ENCODE results near the gene GSG1L2.
A peak's percentile ranks its signal among the peaks of the same experiment; 100 is the strongest.

Gene GSG1L2

DNA sequence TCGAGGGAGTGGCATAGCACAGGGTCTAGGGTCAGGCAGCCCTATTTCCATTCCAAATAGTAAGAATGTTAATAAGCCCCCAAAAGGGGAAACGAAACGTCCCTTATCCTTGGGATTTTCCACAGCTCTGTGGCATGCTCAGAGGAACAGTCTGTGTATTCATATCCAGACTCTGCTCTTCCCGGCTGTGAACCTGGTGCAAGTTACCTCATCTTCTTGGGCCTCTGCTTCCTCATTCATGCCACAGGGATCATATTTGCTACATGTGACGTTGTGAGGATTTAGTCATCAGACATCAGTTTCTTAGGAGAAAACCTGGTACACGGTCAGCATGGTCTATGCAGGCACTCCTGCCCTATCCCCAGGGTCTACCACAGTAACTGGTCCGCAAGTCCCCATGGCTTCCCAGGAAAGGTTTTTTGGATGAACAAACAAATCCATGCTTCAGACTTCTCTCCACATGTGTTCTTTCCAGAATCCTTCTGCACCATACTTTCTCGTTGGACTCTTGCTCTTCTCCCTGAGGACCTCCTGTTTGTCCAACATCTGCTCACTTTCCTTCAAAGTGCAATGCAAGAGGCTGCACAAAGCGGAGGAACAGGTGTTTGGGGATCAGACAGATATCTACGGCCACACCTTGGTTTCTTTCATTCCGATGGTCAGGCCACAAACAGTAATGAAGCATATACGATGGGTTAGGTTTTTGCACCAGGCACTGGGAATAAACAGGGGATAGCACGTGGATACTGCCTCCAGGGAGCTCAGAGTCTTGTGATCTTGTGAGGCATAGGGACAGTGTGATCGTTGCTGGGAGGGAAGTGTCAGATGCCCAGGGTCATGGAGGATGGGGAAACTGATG is 21.5 kb upstream of the GSG1L2 start:
- no peaks in the 10 kb centered on the region for H3K79me1 ChIP-seq (replicated peaks; ENCODE audit: low read length, poor library complexity, severe bottlenecking)
- no peak overlapping the region for H2BK120ac ChIP-seq (ENCODE audit: low read depth, low read length)
- H3K36me3 ChIP-seq (ENCODE audit: control insufficient read depth in 1 of 2, insufficient read depth in 2 of 2, low read depth in 1 of 2, low read length in 2 of 2): no peaks in the 10 kb centered on the region
- H3K4me1 ChIP-seq (ENCODE audit: control insufficient read depth, insufficient read depth, low read depth, low read length): peaks cover 23% of the 10 kb centered on the region
- H2BK15ac ChIP-seq (ENCODE audit: low read depth, poor library complexity, severe bottlenecking): no peak overlapping the region
- WGBS: 82% methylated on average over 14 of the region's 14 CpGs
- no peaks in the 10 kb centered on the region for H3K9me3 ChIP-seq (ENCODE audit: control insufficient read depth, low read length)
- H4K8ac ChIP-seq (ENCODE audit: low read length): no peak overlapping the region
- no peak overlapping the region for H3K4me2 ChIP-seq (ENCODE audit: low read length, poor library complexity, severe bottlenecking)
- H2AFZ ChIP-seq (ENCODE audit: low read depth, low read length): peak overlapping the region; percentile 32
- peaks cover 0 to 23% of the 10 kb centered on the region in 2 experiments for H3K27me3 ChIP-seq (ENCODE audit: control insufficient read depth in 1 of 2, insufficient read depth in 1 of 2, low read length in 2 of 2)
- H3K4ac ChIP-seq (ENCODE audit: low read depth in 1 of 2, low read length in 2 of 2): peak overlapping the region in 1 of 2 experiments; percentile 35
- H3K18ac ChIP-seq (ENCODE audit: low read depth in 1 of 2, low read length in 2 of 2): peak overlapping the region in 1 of 2 experiments; percentile 70
- peak overlapping the region; percentile 16 for H4K91ac ChIP-seq (ENCODE audit: low read length)
- H3K9ac ChIP-seq (ENCODE audit: low read length): no peak overlapping the region
- no peak overlapping the region for H3K4me3 ChIP-seq (ENCODE audit: insufficient read depth in 1 of 2, low read depth in 1 of 2, low read length in 2 of 2)
- peak; percentile 71 for DNase-seq
- H3K23ac ChIP-seq (ENCODE audit: low read length in 2 of 2): no peak overlapping the region
- H3K14ac ChIP-seq (ENCODE audit: low read length in 2 of 2): peak overlapping the region in 1 of 2 experiments; percentile 58
- no peak overlapping the region for H2BK5ac ChIP-seq (ENCODE audit: low read depth, low read length, poor library complexity, severe bottlenecking)
- H3K27ac ChIP-seq (ENCODE audit: low read length, poor library complexity, severe bottlenecking): no peak overlapping the region
- peak overlapping the region; percentile 31 for H2AK5ac ChIP-seq (ENCODE audit: low read length, severe bottlenecking)
- H2BK12ac ChIP-seq (ENCODE audit: low read length in 2 of 2): peak overlapping the region in 1 of 2 experiments; percentile 10

DNA sequence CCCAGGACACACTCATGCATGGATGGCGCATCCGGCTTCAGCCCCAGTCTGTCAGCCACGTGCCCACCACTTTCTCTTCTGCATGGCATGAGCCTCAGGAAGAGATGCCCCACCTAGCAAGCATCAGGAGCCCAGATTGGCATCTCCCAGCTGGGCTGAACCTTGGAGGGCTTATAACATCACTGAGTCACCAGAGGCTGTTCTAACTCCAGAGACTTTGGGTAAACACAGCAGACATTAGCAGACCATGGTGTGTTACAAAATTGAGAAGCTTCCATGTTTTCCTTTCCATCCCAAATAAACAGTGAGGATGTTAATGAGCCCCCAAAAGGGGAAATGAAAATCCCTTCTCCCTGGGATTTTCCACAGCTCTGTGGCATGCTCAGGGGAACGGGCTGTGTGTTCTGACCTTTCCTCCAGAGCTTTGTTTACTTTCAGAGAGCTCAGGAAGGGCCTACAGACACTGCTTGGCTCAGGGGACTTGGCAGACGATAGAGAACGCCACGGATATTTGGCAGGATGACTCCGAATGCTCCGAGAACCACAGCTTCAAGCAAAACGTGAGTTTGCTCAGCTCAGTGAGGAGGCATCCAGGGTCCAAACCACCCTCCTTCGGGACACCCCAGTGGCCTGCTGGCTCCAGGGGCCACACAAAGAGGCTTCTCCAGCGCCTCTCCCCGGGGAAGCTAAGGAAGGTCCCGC is 20.3 kb upstream of the GSG1L2 start:
- H4K91ac ChIP-seq (ENCODE audit: low read length): peak overlapping the region; percentile 92
- no peaks in the 10 kb centered on the region for H3K9me3 ChIP-seq (ENCODE audit: control insufficient read depth, low read length)
- peak overlapping the region; percentile 54 for H3K27ac ChIP-seq (ENCODE audit: low read length, poor library complexity, severe bottlenecking)
- H3K79me1 ChIP-seq (replicated peaks; ENCODE audit: low read length, poor library complexity, severe bottlenecking): no peaks in the 10 kb centered on the region
- H3K9ac ChIP-seq (ENCODE audit: low read length): peak overlapping the region; percentile 5
- peak overlapping the region; percentile 54 for H2BK120ac ChIP-seq (ENCODE audit: low read depth, low read length)
- H2BK12ac ChIP-seq (ENCODE audit: low read length in 2 of 2): peak overlapping the region; percentile 50 to 83
- H2AFZ ChIP-seq (ENCODE audit: low read depth, low read length): no peak overlapping the region
- H3K4me2 ChIP-seq (ENCODE audit: low read length, poor library complexity, severe bottlenecking): peak overlapping the region; percentile 18
- no peak overlapping the region for H3K23ac ChIP-seq (ENCODE audit: low read length in 2 of 2)
- H3K4me1 ChIP-seq (ENCODE audit: control insufficient read depth, insufficient read depth, low read depth, low read length): peaks cover 28% of the 10 kb centered on the region
- H2AK5ac ChIP-seq (ENCODE audit: low read length, severe bottlenecking): peak overlapping the region; percentile 90
- peak; percentile 91 for DNase-seq
- no peak overlapping the region for H2BK15ac ChIP-seq (ENCODE audit: low read depth, poor library complexity, severe bottlenecking)
- H3K4ac ChIP-seq (ENCODE audit: low read depth in 1 of 2, low read length in 2 of 2): peak overlapping the region; percentile 65 to 88
- peaks cover 0 to 22% of the 10 kb centered on the region in 2 experiments for H3K27me3 ChIP-seq (ENCODE audit: control insufficient read depth in 1 of 2, insufficient read depth in 1 of 2, low read length in 2 of 2)
- WGBS: 60% methylated on average over 14 of the region's 14 CpGs
- H2BK5ac ChIP-seq (ENCODE audit: low read depth, low read length, poor library complexity, severe bottlenecking): peak overlapping the region; percentile 22
- H3K36me3 ChIP-seq (ENCODE audit: control insufficient read depth in 1 of 2, insufficient read depth in 2 of 2, low read depth in 1 of 2, low read length in 2 of 2): no peaks in the 10 kb centered on the region
- peak overlapping the region; percentile 71 to 90 for H3K18ac ChIP-seq (ENCODE audit: low read depth in 1 of 2, low read length in 2 of 2)
- peak overlapping the region in 1 of 2 experiments; percentile 27 for H3K4me3 ChIP-seq (ENCODE audit: insufficient read depth in 1 of 2, low read depth in 1 of 2, low read length in 2 of 2)
- peak overlapping the region; percentile 76 for H4K8ac ChIP-seq (ENCODE audit: low read length)
- peak overlapping the region in 1 of 2 experiments; percentile 79 for H3K14ac ChIP-seq (ENCODE audit: low read length in 2 of 2)

DNA sequence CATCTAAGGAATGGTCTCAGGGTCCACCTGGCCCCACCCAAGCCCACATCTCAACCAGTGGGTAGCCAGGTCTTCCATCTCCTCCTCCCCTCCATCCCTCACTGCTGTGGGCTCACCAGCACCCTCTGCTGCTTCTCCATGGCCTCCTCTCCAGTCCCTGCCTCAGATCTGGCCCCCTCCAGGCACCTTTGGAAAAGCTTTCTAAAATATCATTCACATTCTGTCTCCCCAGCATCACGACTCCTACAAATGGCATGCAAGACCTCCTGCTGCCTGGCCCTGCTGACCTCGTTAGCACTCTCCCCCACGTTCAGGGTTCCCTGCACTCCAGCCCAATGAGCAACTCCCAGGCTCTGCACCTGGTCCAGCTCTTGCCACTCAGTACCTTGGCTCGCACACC is 17.6 kb upstream of the GSG1L2 start:
- 36% methylated on average over 4 of the region's 4 CpGs for WGBS
- Histone ChIP-seq H3K14ac (ENCODE audit: low read length in 2 of 2) (peak overlapping the region in 1 of 2 experiments; percentile 44), H3K9me3 (ENCODE audit: control insufficient read depth, low read length) (no peaks in the 10 kb centered on the region), H3K79me1 (replicated peaks; ENCODE audit: low read length, poor library complexity, severe bottlenecking) (no peaks in the 10 kb centered on the region), H3K4me1 (ENCODE audit: control insufficient read depth, insufficient read depth, low read depth, low read length) (peaks cover 32% of the 10 kb centered on the region), H4K8ac (ENCODE audit: low read length) (no peak overlapping the region), H2AFZ (ENCODE audit: low read depth, low read length) (no peak overlapping the region), H2AK5ac (ENCODE audit: low read length, severe bottlenecking) (no peak overlapping the region), H3K27ac (ENCODE audit: low read length, poor library complexity, severe bottlenecking) (no peak overlapping the region), H3K23ac (ENCODE audit: low read length in 2 of 2) (no peak overlapping the region), H3K18ac (ENCODE audit: low read depth in 1 of 2, low read length in 2 of 2) (no peak overlapping the region), H2BK15ac (ENCODE audit: low read depth, poor library complexity, severe bottlenecking) (peak overlapping the region; percentile 26), H2BK12ac (ENCODE audit: low read length in 2 of 2) (peak overlapping the region in 1 of 2 experiments; percentile 83), H3K4me3 (ENCODE audit: insufficient read depth in 1 of 2, low read depth in 1 of 2, low read length in 2 of 2) (no peak overlapping the region), H3K36me3 (ENCODE audit: control insufficient read depth in 1 of 2, insufficient read depth in 2 of 2, low read depth in 1 of 2, low read length in 2 of 2) (no peaks in the 10 kb centered on the region), H3K9ac (ENCODE audit: low read length) (no peak overlapping the region), H3K4me2 (ENCODE audit: low read length, poor library complexity, severe bottlenecking) (no peak overlapping the region), H2BK5ac (ENCODE audit: low read depth, low read length, poor library complexity, severe bottlenecking) (no peak overlapping the region), H4K91ac (ENCODE audit: low read length) (no peak overlapping the region), H2BK120ac (ENCODE audit: low read depth, low read length) (no peak overlapping the region), H3K27me3 (ENCODE audit: control insufficient read depth in 1 of 2, insufficient read depth in 1 of 2, low read length in 2 of 2) (peaks cover 0 to 24% of the 10 kb centered on the region in 2 experiments), H3K4ac (ENCODE audit: low read depth in 1 of 2, low read length in 2 of 2) (no peak overlapping the region)
- no peak for DNase-seq

Data from mesenchymal stem cell (in vitro differentiated cells and primary cell).